A673 (cell line): ENCODE data around the gene MRPL2. TPM values are rescaled to one million over a fixed set of nuclear protein-coding genes. Genes with fewer than 3 reads are reported as not detected.

ENCODE experiments used
- BruUV-seq: library from RNA; stranded (reverse); fragments of 400-500 nt; replicated peaks from 2 replicates; lab custom pipeline; 2021; lab: Mats Ljungman, UMichigan
- CTCF ChIA-PET: fragments of 300-600 bp; sonication (Branson Sonifier 250); formaldehyde crosslinking; loops from one replicate; lab custom pipeline; 2022; ENCODE audit warnings: antibody characterized with exemption; lab: Charles Lee
- POLR2A ChIA-PET: fragments of 300-600 bp; sonication (Branson Sonifier 250); formaldehyde crosslinking; loops from one replicate; lab custom pipeline; 2022; ENCODE audit warnings: antibody characterized with exemption; ENCODE audit not compliant: low non-redundant PET; lab: Charles Lee
- DNase-seq: peaks from one replicate; pipeline ENCODE4 v3.0.0-alpha.2; 2015; ENCODE audit warnings: low spot score
- H3K27ac ChIP-seq: fragments of 200-600 bp; sonication (generic); 2 replicates; pipeline ENCODE4 v1.5.1; 2016; ENCODE audit warnings: mixed run types, low read depth, mild to moderate bottlenecking, mixed read lengths, antibody characterized with exemption, low read length; ENCODE audit not compliant: poor library complexity, severe bottlenecking
- H3K27me3 ChIP-seq: fragments of 200-600 bp; sonication (generic); replicated peaks from 2 replicates; pipeline ENCODE4 v1.6.1; 2017; ENCODE audit warnings: mixed run types, low read depth, mild to moderate bottlenecking, mixed read lengths, antibody characterized with exemption, low read length; ENCODE audit not compliant: insufficient read depth, poor library complexity
- H3K36me3 ChIP-seq: fragments of 200-600 bp; sonication (generic); 2 replicates; pipeline ENCODE4 v1.6.1; 2016; ENCODE audit warnings: mixed run types, mild to moderate bottlenecking, mixed read lengths, antibody characterized with exemption, low read length; ENCODE audit not compliant: insufficient read depth, poor library complexity, severe bottlenecking
- H3K4me1 ChIP-seq: fragments of 200-600 bp; sonication (generic); 2 replicates; pipeline ENCODE4 v1.6.1; 2017; ENCODE audit warnings: mixed run types, mild to moderate bottlenecking, mixed read lengths, antibody characterized with exemption, low read length; ENCODE audit not compliant: insufficient read depth, poor library complexity, severe bottlenecking
- H3K4me3 ChIP-seq: fragments of 200-600 bp; sonication (generic); 2 replicates; pipeline ENCODE4 v1.5.1; 2016; ENCODE audit warnings: low read depth, mixed run types, mild to moderate bottlenecking, mixed read lengths, low read length; ENCODE audit not compliant: poor library complexity, severe bottlenecking
- H3K9me3 ChIP-seq: fragments of 200-600 bp; sonication (generic); 2 replicates; pipeline ENCODE4 v1.6.1; 2016; ENCODE audit warnings: mixed run types, low read depth, mild to moderate bottlenecking, mixed read lengths, antibody characterized with exemption, low read length; ENCODE audit not compliant: poor library complexity, severe bottlenecking
- EZH2 ChIP-seq: fragments of 200-600 bp; sonication (generic); IDR thresholded peaks from 2 replicates; pipeline ENCODE4 v1.6.1; 2017; ENCODE audit warnings: borderline replicate concordance, low read depth, mild to moderate bottlenecking, mixed read lengths, antibody characterized with exemption, low read length; ENCODE audit not compliant: poor library complexity, severe bottlenecking
- intact Hi-C: fragments of 100-400 bp; cut with micrococcal nuclease; formaldehyde crosslinking; loops from one replicate; pipeline ENCODE4 v1.10.0; 2022; ENCODE audit not compliant: unreplicated experiment
- total RNA-seq: library from RNA; stranded (reverse); gene quantifications from 2 replicates; pipeline ENCODE4 v1.2.3, GENCODE V29; 2021
- TF ChIP-seq, protein P1 (sequence below): fragments of 300-800, 200-600 bp; sonication (generic); conservative IDR thresholded peaks from 2 replicates; pipeline ENCODE4 v1.5.1; 2017; ENCODE audit warnings: low read depth, mild to moderate bottlenecking, antibody characterized with exemption, low read length, moderate library complexity, mixed read lengths

The MRPL2 gene
- total RNA-seq, 1 experiment from 2014 or later: 95.8 TPM

DNA sequence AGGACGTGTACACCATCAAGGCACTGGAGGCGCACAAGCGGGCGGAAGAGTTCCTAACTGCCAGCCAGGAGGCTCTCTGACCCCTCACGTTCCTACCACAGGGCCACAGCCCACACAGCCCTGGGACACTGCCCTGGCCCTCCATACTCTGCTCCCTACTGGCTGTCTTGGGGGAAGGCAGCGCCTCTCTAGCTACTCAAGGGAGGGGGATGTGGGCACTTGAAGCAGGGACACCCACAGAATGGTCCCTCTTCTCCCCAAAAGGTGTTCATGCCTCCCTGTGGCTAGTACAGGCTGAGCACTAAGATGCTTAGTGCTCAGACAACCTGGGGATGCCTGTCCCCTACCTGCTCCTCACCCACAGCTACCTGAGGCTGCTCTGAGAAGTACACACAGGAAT, 48.0 kb downstream of the MRPL2 start:
- Histone ChIP-seq H3K36me3 (peaks cover 58% of the 10 kb centered on the region), H3K4me3 (no peak overlapping the region), H3K27ac (no peak overlapping the region), H3K27me3 (no peaks in the 10 kb centered on the region), H3K9me3 (no peaks in the 10 kb centered on the region), H3K4me1 (peaks cover 7% of the 10 kb centered on the region)
- POLR2A ChIA-PET: no interaction called here
- no TSS peak for BruUV-seq
- no peak for DNase-seq
- CTCF ChIA-PET: interaction anchor here (0.6 kb wide), 1 partner anchor 28 kb away, joined by 3 read pairs; no protein-coding TSS in a partner anchor
- no peak for TF ChIP-seq EZH2
- TF ChIP-seq, protein P1, sequence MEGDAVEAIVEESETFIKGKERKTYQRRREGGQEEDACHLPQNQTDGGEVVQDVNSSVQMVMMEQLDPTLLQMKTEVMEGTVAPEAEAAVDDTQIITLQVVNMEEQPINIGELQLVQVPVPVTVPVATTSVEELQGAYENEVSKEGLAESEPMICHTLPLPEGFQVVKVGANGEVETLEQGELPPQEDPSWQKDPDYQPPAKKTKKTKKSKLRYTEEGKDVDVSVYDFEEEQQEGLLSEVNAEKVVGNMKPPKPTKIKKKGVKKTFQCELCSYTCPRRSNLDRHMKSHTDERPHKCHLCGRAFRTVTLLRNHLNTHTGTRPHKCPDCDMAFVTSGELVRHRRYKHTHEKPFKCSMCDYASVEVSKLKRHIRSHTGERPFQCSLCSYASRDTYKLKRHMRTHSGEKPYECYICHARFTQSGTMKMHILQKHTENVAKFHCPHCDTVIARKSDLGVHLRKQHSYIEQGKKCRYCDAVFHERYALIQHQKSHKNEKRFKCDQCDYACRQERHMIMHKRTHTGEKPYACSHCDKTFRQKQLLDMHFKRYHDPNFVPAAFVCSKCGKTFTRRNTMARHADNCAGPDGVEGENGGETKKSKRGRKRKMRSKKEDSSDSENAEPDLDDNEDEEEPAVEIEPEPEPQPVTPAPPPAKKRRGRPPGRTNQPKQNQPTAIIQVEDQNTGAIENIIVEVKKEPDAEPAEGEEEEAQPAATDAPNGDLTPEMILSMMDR: no peak
- intact Hi-C loops: loop anchor here (5.0 kb wide), 1 partner anchor 109 kb away; no protein-coding TSS in a partner anchor

DNA sequence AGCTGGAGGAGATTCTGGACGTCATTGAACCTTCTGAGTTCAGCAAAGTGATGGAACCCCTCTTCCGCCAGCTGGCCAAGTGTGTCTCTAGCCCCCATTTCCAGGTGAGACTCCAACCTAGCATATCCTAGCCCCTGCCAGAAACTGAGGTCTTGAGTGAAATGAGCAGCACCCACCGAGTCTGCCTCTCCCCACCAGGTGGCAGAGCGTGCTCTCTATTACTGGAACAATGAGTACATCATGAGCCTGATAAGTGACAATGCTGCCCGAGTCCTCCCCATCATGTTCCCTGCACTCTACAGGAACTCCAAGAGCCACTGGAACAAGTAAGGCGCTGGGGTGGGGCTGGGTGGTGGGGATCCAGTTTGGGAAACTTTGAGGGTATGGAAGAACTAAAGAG, 50.1 kb downstream of the MRPL2 start:
- BruUV-seq: no TSS peak
- Histone ChIP-seq H3K36me3 (peaks cover 58% of the 10 kb centered on the region), H3K27ac (no peak overlapping the region), H3K27me3 (no peaks in the 10 kb centered on the region), H3K4me1 (peaks cover 7% of the 10 kb centered on the region), H3K4me3 (no peak overlapping the region), H3K9me3 (no peaks in the 10 kb centered on the region)
- ChIA-PET CTCF (no interaction called here), POLR2A (no interaction called here)
- DNase-seq: peak; percentile 66
- TF ChIP-seq EZH2: no peak
- TF ChIP-seq, protein P1: peak; percentile 61
- intact Hi-C loops: loop anchor here (1.0 kb wide), 1 partner anchor 134 kb away; no protein-coding TSS in a partner anchor

DNA sequence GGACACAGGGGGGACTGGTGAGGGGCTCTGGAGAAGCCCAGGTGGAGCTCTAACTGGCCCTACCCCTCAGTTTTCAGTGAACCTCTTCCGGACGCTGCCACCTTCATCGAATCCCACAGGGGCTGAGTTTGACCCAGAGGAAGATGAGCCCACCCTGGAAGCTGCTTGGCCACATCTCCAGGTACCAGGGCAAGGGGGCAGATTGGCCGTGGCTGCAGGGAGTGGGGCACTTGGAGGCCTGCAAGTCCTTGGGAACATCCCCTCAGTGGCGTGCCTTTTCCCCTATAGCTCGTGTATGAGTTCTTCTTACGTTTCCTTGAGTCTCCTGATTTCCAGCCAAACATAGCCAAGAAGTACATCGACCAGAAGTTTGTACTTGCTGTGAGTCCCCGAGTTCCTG, 52.1 kb downstream of the MRPL2 start:
- no TSS peak for BruUV-seq
- TF ChIP-seq, protein P1: no peak
- TF ChIP-seq EZH2: no peak
- no peaks in the 10 kb centered on the region for H3K4me1 ChIP-seq
- peaks cover 52% of the 10 kb centered on the region for H3K36me3 ChIP-seq
- H3K27me3 ChIP-seq: no peaks in the 10 kb centered on the region
- CTCF ChIA-PET: interaction anchor here (0.5 kb wide), 1 partner anchor 149 kb away, joined by 5 read pairs; no protein-coding TSS in a partner anchor
- H3K9me3 ChIP-seq: no peaks in the 10 kb centered on the region
- intact Hi-C loops: no loop called here
- no peak overlapping the region for H3K4me3 ChIP-seq
- POLR2A ChIA-PET: interaction anchor here (0.7 kb wide), 1 partner anchor 118 kb away, joined by 3 read pairs; no protein-coding TSS in a partner anchor
- H3K27ac ChIP-seq: no peak overlapping the region
- DNase-seq: no peak
